GM23338 (cell line): Measurements from ENCODE around the gene TBX3.

ENCODE experiments used
- CREB1 ChIP-seq: fragments of 250-450 bp; sonication (Bioruptor Pico); IDR thresholded peaks from 2 replicates; pipeline ENCODE4 v1.5.0; 2020; ENCODE audit warnings: low read depth, mild to moderate bottlenecking, moderate library complexity
- CTCF ChIP-seq, 2 experiments: fragments of 200-600 bp in 1 of 2; sonication (generic) in 1 of 2; conservative IDR thresholded peaks; 2 replicates each; pipeline versions ENCODE4 v1.5.1 to v1.6.1; 2016 to 2017; ENCODE audit warnings: antibody characterized with exemption in 2 of 2, low read depth in 2 of 2, mild to moderate bottlenecking in 2 of 2, moderate library complexity in 1 of 2
- EZH2 ChIP-seq: fragments of 200-600 bp; sonication (generic); IDR thresholded peaks from one replicate; pipeline ENCODE4 v1.8.0; 2017; ENCODE audit warnings: antibody characterized with exemption, mild to moderate bottlenecking, low read depth; ENCODE audit not compliant: unreplicated experiment
- EZH2phosphoT487 ChIP-seq: fragments of 200-600 bp; sonication (generic); IDR thresholded peaks from one replicate; pipeline ENCODE4 v1.8.1; 2018; ENCODE audit warnings: antibody characterized with exemption; ENCODE audit not compliant: unreplicated experiment
- JUNB ChIP-seq: IDR thresholded peaks from one replicate; pipeline ENCODE4 v1.6.1; 2016; ENCODE audit warnings: antibody characterized with exemption; ENCODE audit not compliant: unreplicated experiment
- NANOG ChIP-seq: IDR thresholded peaks from 2 replicates; pipeline ENCODE4 v1.6.1; 2016; ENCODE audit warnings: antibody characterized with exemption, borderline replicate concordance
- POLR2AphosphoS5 ChIP-seq: IDR thresholded peaks from 2 replicates; pipeline ENCODE4 v1.6.1; 2016; ENCODE audit warnings: antibody characterized with exemption, low read depth
- REST ChIP-seq: IDR thresholded peaks from one replicate; pipeline ENCODE4 v1.6.1; 2018; ENCODE audit warnings: antibody characterized with exemption; ENCODE audit not compliant: unreplicated experiment
- STAT1 ChIP-seq: IDR thresholded peaks from one replicate; pipeline ENCODE4 v1.6.1; 2016; ENCODE audit warnings: antibody characterized with exemption; ENCODE audit not compliant: unreplicated experiment
- ZNF114 ChIP-seq: fragments of 250-450 bp; sonication (Bioruptor Pico); IDR thresholded peaks from 2 replicates; pipeline ENCODE4 v1.5.0; 2020; ENCODE audit warnings: mild to moderate bottlenecking, moderate library complexity
- TF ChIP-seq, protein P1 (sequence below): IDR thresholded peaks from 2 replicates; pipeline ENCODE4 v1.6.1; 2016; ENCODE audit warnings: antibody characterized with exemption
- TF ChIP-seq, protein P2 (sequence below): fragments of 250-450 bp; sonication (Bioruptor Pico); IDR thresholded peaks from 2 replicates; pipeline ENCODE4 v1.5.0; 2020; ENCODE audit warnings: mild to moderate bottlenecking, moderate library complexity

GRCh38 chr12:114665411-114666260, 18.3 kb downstream of the TBX3 start:
- TF ChIP-seq EZH2phosphoT487 (peak; percentile 86), EZH2 (peak; percentile 98), CTCF (conservative IDR thresholded peaks at IDR 0.05; ENCODE audit: low read depth in 2 of 2) (no peak), POLR2AphosphoS5 (no peak), JUNB (no peak), CREB1 (CRISPR knock-in tag) (no peak), ZNF114 (CRISPR knock-in tag) (no peak), REST (no peak), STAT1 (no peak), NANOG (no peak)
- TF ChIP-seq, protein P1, sequence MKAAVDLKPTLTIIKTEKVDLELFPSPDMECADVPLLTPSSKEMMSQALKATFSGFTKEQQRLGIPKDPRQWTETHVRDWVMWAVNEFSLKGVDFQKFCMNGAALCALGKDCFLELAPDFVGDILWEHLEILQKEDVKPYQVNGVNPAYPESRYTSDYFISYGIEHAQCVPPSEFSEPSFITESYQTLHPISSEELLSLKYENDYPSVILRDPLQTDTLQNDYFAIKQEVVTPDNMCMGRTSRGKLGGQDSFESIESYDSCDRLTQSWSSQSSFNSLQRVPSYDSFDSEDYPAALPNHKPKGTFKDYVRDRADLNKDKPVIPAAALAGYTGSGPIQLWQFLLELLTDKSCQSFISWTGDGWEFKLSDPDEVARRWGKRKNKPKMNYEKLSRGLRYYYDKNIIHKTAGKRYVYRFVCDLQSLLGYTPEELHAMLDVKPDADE = no peak
- TF ChIP-seq, protein P2, sequence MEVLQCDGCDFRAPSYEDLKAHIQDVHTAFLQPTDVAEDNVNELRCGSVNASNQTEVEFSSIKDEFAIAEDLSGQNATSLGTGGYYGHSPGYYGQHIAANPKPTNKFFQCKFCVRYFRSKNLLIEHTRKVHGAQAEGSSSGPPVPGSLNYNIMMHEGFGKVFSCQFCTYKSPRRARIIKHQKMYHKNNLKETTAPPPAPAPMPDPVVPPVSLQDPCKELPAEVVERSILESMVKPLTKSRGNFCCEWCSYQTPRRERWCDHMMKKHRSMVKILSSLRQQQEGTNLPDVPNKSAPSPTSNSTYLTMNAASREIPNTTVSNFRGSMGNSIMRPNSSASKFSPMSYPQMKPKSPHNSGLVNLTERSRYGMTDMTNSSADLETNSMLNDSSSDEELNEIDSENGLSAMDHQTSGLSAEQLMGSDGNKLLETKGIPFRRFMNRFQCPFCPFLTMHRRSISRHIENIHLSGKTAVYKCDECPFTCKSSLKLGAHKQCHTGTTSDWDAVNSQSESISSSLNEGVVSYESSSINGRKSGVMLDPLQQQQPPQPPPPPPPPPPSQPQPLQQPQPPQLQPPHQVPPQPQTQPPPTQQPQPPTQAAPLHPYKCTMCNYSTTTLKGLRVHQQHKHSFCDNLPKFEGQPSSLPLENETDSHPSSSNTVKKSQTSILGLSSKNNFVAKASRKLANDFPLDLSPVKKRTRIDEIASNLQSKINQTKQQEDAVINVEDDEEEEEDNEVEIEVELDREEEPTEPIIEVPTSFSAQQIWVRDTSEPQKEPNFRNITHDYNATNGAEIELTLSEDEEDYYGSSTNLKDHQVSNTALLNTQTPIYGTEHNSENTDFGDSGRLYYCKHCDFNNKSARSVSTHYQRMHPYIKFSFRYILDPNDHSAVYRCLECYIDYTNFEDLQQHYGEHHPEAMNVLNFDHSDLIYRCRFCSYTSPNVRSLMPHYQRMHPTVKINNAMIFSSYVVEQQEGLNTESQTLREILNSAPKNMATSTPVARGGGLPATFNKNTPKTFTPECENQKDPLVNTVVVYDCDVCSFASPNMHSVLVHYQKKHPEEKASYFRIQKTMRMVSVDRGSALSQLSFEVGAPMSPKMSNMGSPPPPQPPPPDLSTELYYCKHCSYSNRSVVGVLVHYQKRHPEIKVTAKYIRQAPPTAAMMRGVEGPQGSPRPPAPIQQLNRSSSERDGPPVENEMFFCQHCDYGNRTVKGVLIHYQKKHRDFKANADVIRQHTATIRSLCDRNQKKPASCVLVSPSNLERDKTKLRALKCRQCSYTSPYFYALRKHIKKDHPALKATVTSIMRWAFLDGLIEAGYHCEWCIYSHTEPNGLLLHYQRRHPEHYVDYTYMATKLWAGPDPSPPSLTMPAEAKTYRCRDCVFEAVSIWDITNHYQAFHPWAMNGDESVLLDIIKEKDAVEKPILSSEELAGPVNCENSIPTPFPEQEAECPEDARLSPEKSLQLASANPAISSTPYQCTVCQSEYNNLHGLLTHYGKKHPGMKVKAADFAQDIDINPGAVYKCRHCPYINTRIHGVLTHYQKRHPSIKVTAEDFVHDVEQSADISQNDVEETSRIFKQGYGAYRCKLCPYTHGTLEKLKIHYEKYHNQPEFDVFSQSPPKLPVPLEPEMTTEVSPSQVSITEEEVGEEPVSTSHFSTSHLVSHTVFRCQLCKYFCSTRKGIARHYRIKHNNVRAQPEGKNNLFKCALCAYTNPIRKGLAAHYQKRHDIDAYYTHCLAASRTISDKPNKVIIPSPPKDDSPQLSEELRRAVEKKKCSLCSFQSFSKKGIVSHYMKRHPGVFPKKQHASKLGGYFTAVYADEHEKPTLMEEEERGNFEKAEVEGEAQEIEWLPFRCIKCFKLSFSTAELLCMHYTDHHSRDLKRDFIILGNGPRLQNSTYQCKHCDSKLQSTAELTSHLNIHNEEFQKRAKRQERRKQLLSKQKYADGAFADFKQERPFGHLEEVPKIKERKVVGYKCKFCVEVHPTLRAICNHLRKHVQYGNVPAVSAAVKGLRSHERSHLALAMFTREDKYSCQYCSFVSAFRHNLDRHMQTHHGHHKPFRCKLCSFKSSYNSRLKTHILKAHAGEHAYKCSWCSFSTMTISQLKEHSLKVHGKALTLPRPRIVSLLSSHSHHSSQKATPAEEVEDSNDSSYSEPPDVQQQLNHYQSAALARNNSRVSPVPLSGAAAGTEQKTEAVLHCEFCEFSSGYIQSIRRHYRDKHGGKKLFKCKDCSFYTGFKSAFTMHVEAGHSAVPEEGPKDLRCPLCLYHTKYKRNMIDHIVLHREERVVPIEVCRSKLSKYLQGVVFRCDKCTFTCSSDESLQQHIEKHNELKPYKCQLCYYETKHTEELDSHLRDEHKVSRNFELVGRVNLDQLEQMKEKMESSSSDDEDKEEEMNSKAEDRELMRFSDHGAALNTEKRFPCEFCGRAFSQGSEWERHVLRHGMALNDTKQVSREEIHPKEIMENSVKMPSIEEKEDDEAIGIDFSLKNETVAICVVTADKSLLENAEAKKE (CRISPR knock-in tag) = no peak
